GM18508 (cell line): ENCODE measurements around the gene TGFB3.

Experiments used
- ATAC-seq: cut with Tn5 transposase; IDR thresholded peaks from one replicate; pipeline ENCODE4 v1.9.1; 2021; ENCODE audit warnings: moderate number of reproducible peaks; ENCODE audit not compliant: insufficient read depth, unreplicated experiment

TGFB3 gene

DNA sequence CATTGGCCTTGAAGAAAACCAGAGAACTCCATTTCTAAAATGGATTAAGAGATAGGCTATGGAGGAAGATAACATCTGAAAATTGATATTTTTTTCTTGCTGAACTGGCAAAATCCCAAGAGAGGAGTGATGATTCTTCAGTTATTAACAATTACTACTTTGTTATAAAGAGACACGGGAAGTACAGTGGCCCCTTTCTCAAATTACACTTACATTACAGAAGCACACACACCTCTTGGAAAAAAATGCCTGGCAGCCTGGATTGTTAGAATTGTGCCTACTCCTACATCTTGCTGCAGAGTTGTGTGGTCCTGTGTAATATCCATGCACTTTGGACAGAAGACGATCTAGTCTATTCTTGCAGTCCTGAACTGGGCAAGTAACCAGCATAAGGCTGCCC lies 71.7 kb downstream of the TGFB3 start:
- ATAC-seq: no peak

DNA sequence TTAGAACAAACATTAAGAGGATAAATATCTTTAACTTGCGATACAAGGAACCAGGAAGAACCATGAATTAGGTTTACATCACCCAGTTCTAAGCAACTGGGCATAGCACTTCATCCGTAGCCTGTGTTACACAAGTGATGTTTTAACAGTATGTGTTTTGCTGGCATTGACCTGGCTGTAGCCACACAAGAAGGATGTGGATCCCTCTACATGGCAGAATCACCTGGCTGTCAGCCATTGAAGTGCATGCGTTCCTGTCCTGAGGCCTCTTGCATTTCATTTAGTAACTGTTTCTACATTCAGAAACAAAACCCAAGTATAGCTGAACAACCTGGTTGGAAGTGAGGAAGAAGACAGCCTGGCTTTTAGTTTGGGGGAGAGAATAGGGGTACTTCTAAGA lies 72.2 kb downstream of the TGFB3 start:
- no peak for ATAC-seq
